Measurements from ENCODE around the gene ARMC10. TPM values are rescaled to one million over a fixed set of nuclear protein-coding genes. Genes with fewer than 3 reads are reported as not detected.
"Not testable (repeated sequence)": the region's sequence is repeated elsewhere in the genome, so short reads cannot be mapped to it uniquely, and the experiment has no call there.

The ARMC10 gene
- total RNA-seq, 4 donors from 2014 or later = 36.2 to 75.9 (median 57.0) TPM

- intact Hi-C loops (cut with DNase I; ENCODE audit: low total_unique reads) = no loop called here
These were observed 1.8 kb downstream of the ARMC10 start for GRCh38 chr7:103076764-103077163.

GRCh38 chr7:103077318-103077717 lies 2.4 kb downstream of the ARMC10 start:
- DNase-seq (ENCODE audit: low spot score in 2 of 2) = no peak
- intact Hi-C loops (cut with DNase I; ENCODE audit: low total_unique reads) = no loop called here
- H3K4me3 ChIP-seq (ENCODE audit: low read depth, poor library complexity, severe bottlenecking) = no peak overlapping the region
- WGBS, 2 donors = 95 to 97% methylated on average over 3 of the region's 3 CpGs
- TF ChIP-seq POLR2A (IDR thresholded peaks at IDR 0.05) = no peak
- no peak for TF ChIP-seq CTCF (IDR thresholded peaks at IDR 0.05)

More at GRCh38 chr7:103076764-103077163, 1.8 kb downstream of the ARMC10 start:
- WGBS, 2 donors = 71 to 80% methylated on average over 7 of the region's 7 CpGs
- TF ChIP-seq POLR2A (IDR thresholded peaks at IDR 0.05) (no peak), CTCF (IDR thresholded peaks at IDR 0.05) (no peak)
- no peak for DNase-seq (ENCODE audit: low spot score in 2 of 2)
- no peak overlapping the region for H3K4me3 ChIP-seq (ENCODE audit: low read depth, poor library complexity, severe bottlenecking)

GRCh38 chr7:103078226-103078625 lies 3.3 kb downstream of the ARMC10 start:
- 76 to 83% methylated on average over 6 of the region's 6 CpGs for WGBS, 2 donors
- intact Hi-C loops (cut with DNase I; ENCODE audit: low total_unique reads); H3K4me3 ChIP-seq (ENCODE audit: low read depth, poor library complexity, severe bottlenecking); DNase-seq (ENCODE audit: low spot score in 2 of 2): not testable (repeated sequence)

GRCh38 chr7:103079836-103080235 lies 4.9 kb downstream of the ARMC10 start:
- no peak for TF ChIP-seq CTCF (IDR thresholded peaks at IDR 0.05)
- TF ChIP-seq POLR2A (IDR thresholded peaks at IDR 0.05) = no peak
- 82 to 83% methylated on average over 3 of the region's 3 CpGs for WGBS, 2 donors
- no peak overlapping the region for H3K4me3 ChIP-seq (ENCODE audit: low read depth, poor library complexity, severe bottlenecking)
- intact Hi-C loops (cut with DNase I; ENCODE audit: low total_unique reads) = no loop called here
- DNase-seq (ENCODE audit: low spot score in 2 of 2) = no peak

GRCh38 chr7:103080923-103081322 lies 6.0 kb downstream of the ARMC10 start:
- no peak for DNase-seq (ENCODE audit: low spot score in 2 of 2)
- intact Hi-C loops (cut with DNase I; ENCODE audit: low total_unique reads) = no loop called here
- no peak for TF ChIP-seq CTCF (IDR thresholded peaks at IDR 0.05)
- H3K4me3 ChIP-seq (ENCODE audit: low read depth, poor library complexity, severe bottlenecking) = no peak overlapping the region
- 93 to 96% methylated on average over 2 of the region's 2 CpGs for WGBS, 2 donors

- WGBS, 2 donors = 95 to 100% methylated on average over 1 of the region's 1 CpG
- H3K4me3 ChIP-seq (ENCODE audit: low read depth, poor library complexity, severe bottlenecking) = no peak overlapping the region
- intact Hi-C loops (cut with DNase I; ENCODE audit: low total_unique reads) = no loop called here
- TF ChIP-seq POLR2A (IDR thresholded peaks at IDR 0.05) (no peak), CTCF (IDR thresholded peaks at IDR 0.05) (no peak)
- no peak for DNase-seq (ENCODE audit: low spot score in 2 of 2)
These were observed 7.6 kb downstream of the ARMC10 start for GRCh38 chr7:103082497-103082896.

All from lower leg skin (tissue), 4 donors.